ENCODE measurements around the gene MYRF. TPM values are rescaled to one million over a fixed set of nuclear protein-coding genes. Genes with fewer than 3 reads are reported as not detected.

The MYRF gene
- total RNA-seq, 1 experiment from 2014 or later = 91.4 TPM

DNA sequence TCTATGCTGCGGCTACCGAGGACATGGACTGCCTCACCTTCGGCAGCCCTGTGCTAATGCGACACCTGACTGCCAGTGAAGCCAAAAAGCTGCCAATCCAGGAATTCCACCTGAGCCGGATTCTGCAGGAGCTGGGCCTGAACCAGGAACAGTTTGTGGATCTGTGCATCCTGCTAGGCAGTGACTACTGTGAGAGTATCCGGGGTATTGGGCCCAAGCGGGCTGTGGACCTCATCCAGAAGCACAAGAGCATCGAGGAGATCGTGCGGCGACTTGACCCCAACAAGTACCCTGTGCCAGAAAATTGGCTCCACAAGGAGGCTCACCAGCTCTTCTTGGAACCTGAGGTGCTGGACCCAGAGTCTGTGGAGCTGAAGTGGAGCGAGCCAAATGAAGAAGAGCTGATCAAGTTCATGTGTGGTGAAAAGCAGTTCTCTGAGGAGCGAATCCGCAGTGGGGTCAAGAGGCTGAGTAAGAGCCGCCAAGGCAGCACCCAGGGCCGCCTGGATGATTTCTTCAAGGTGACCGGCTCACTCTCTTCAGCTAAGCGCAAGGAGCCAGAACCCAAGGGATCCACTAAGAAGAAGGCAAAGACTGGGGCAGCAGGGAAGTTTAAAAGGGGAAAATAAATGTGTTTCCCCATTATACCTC, 43.6 kb downstream of the MYRF start:
- CTCF ChIA-PET = interaction anchor here (1.0 to 3.9 kb wide), 5 partner anchors 108 to 286 kb away, joined by 4 to 32 read pairs (median 6); no protein-coding TSS in a partner anchor
- intact Hi-C loops (cut with micrococcal nuclease; ENCODE audit: unreplicated experiment) = loop anchor here (10.0 kb wide), 2 partner anchors 99 to 149 kb away; partner anchors contain the start of gene FADS3
- Mint-ChIP-seq H3K4me3 (ENCODE audit: low read depth, unreplicated experiment) (no peak overlapping the region), H3K4me1 (ENCODE audit: low read depth, unreplicated experiment) (peaks cover 25% of the 10 kb centered on the region), H3K9me3 (ENCODE audit: low read depth, unreplicated experiment) (no peaks in the 10 kb centered on the region), H3K27ac (ENCODE audit: unreplicated experiment) (no peak overlapping the region), H3K36me3 (ENCODE audit: insufficient read depth, unreplicated experiment) (peaks cover 81% of the 10 kb centered on the region), H3K27me3 (ENCODE audit: unreplicated experiment) (no peaks in the 10 kb centered on the region)
- no peak for DNase-seq
- BruUV-seq (replicated peaks) = no TSS peak
- TF ChIP-seq, protein P1, sequence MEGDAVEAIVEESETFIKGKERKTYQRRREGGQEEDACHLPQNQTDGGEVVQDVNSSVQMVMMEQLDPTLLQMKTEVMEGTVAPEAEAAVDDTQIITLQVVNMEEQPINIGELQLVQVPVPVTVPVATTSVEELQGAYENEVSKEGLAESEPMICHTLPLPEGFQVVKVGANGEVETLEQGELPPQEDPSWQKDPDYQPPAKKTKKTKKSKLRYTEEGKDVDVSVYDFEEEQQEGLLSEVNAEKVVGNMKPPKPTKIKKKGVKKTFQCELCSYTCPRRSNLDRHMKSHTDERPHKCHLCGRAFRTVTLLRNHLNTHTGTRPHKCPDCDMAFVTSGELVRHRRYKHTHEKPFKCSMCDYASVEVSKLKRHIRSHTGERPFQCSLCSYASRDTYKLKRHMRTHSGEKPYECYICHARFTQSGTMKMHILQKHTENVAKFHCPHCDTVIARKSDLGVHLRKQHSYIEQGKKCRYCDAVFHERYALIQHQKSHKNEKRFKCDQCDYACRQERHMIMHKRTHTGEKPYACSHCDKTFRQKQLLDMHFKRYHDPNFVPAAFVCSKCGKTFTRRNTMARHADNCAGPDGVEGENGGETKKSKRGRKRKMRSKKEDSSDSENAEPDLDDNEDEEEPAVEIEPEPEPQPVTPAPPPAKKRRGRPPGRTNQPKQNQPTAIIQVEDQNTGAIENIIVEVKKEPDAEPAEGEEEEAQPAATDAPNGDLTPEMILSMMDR (IDR thresholded peaks at IDR 0.05; ENCODE audit: unreplicated experiment) = no peak

- Mint-ChIP-seq H3K9me3 (ENCODE audit: low read depth, unreplicated experiment) (no peaks in the 10 kb centered on the region), H3K4me1 (ENCODE audit: low read depth, unreplicated experiment) (peaks cover 25% of the 10 kb centered on the region), H3K27ac (ENCODE audit: unreplicated experiment) (no peak overlapping the region), H3K27me3 (ENCODE audit: unreplicated experiment) (no peaks in the 10 kb centered on the region), H3K4me3 (ENCODE audit: low read depth, unreplicated experiment) (no peak overlapping the region), H3K36me3 (ENCODE audit: insufficient read depth, unreplicated experiment) (peaks cover 67% of the 10 kb centered on the region)
- TF ChIP-seq, protein P1 (IDR thresholded peaks at IDR 0.05; ENCODE audit: unreplicated experiment) = peak; percentile 79
- DNase-seq = peak; percentile 73
- intact Hi-C loops (cut with micrococcal nuclease; ENCODE audit: unreplicated experiment) = loop anchor here (1.0 to 10.0 kb wide), 3 partner anchors 97 to 311 kb away; partner anchors contain the start of gene FADS3
- CTCF ChIA-PET = interaction anchor here (0.6 to 3.9 kb wide), 15 partner anchors 9 to 315 kb away, joined by 3 to 32 read pairs (median 4); partner anchors contain the start of gene FADS1
- no TSS peak for BruUV-seq (replicated peaks)
These were observed 45.0 kb downstream of the MYRF start for GRCh38 chr11:61797263-61797944.

DNA sequence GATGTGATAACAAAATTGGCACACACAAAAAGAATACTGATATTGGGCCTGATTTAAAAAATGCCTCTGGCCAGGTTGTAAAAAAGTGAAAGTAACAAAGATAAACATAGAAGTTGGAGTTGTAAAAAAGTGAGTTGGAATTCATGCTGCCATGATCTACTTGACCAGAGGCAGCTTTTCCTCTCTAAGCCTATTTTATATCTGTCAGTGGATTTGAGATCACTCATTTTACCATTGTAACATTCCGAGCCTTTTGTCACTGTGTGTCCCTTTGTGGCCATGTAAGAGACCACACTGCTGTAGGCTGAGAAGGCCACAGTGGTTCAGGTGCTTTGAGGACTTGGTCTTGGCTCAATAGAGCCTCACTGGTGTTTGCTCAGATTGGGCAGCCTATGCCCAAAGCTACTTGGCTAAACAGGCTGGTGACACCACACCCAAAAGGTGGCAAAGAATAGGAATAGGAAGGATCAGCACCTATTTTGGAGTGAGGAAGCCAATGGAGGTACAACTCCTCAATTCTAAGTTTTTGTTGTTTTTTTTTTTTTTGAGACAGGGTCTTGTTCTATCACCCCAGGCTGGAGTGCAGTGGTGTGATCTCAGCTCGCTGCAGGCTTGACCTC, 47.3 kb downstream of the MYRF start:
- Mint-ChIP-seq H3K4me3 (ENCODE audit: low read depth, unreplicated experiment) (no peak overlapping the region), H3K27me3 (ENCODE audit: unreplicated experiment) (no peaks in the 10 kb centered on the region), H3K36me3 (ENCODE audit: insufficient read depth, unreplicated experiment) (peaks cover 50% of the 10 kb centered on the region), H3K4me1 (ENCODE audit: low read depth, unreplicated experiment) (peaks cover 11% of the 10 kb centered on the region), H3K27ac (ENCODE audit: unreplicated experiment) (no peak overlapping the region), H3K9me3 (ENCODE audit: low read depth, unreplicated experiment) (no peaks in the 10 kb centered on the region)
- CTCF ChIA-PET = interaction anchor here (0.7 to 3.9 kb wide), 2 partner anchors 119 to 282 kb away, joined by 3 to 32 read pairs; no protein-coding TSS in a partner anchor
- intact Hi-C loops (cut with micrococcal nuclease; ENCODE audit: unreplicated experiment) = loop anchor here (10.0 kb wide), 2 partner anchors 95 to 145 kb away; partner anchors contain the start of gene FADS3
- TF ChIP-seq, protein P1 (IDR thresholded peaks at IDR 0.05; ENCODE audit: unreplicated experiment) = no peak
- DNase-seq = no peak
- no TSS peak for BruUV-seq (replicated peaks)
